DLD1 (cell line): ENCODE measurements around the gene CALHM6.
"Not testable (repeated sequence)": the region's sequence is repeated elsewhere in the genome, so short reads cannot be mapped to it uniquely, and the experiment has no call there.

Source experiments
- in situ Hi-C: cut with HindIII; loops from 2 replicates; pipeline ENCODE4 v1.10.0; 2017; ENCODE audit warnings: low sequenced_read_pairs

CALHM6 gene

DNA sequence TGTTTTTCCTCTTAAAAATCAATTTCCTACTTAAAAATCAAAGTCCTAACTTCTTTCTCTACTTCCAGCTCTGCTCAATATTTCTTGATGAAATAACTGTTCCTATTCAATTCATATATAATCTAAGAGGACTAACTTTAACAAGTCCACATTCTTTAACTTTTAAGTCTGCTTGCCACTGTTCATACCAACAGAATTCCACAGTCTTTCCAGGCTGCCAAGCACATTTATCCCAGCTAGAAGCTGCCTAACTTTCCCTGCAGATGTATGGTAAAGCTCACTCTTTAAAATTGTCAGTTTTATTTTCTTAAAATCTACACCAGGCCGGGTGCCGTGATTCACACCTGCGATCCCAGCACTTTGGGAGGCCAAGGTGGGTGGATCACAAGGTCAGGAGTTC, 11.5 kb downstream of the CALHM6 start:
- in situ Hi-C loops: no loop called here

DNA sequence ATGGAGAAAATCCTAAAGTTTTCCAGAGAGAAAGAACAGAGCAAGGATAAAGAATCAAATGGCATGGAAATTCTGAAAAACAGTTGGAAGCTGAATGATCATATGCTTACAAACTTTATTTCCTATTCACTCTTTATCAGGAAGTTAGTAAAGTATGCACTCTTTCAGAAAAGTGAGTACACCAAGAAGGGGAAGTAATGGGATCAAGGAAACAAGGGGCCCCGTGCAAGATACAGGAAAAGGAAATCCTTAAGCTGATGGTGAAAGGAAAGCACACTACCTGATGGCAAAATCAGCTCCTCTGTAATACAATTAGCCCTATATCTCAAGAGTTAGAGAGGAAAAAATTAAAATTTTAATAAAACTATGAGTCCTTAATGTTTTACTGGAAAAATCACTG, 14.0 kb downstream of the CALHM6 start:
- in situ Hi-C loops: no loop called here

DNA sequence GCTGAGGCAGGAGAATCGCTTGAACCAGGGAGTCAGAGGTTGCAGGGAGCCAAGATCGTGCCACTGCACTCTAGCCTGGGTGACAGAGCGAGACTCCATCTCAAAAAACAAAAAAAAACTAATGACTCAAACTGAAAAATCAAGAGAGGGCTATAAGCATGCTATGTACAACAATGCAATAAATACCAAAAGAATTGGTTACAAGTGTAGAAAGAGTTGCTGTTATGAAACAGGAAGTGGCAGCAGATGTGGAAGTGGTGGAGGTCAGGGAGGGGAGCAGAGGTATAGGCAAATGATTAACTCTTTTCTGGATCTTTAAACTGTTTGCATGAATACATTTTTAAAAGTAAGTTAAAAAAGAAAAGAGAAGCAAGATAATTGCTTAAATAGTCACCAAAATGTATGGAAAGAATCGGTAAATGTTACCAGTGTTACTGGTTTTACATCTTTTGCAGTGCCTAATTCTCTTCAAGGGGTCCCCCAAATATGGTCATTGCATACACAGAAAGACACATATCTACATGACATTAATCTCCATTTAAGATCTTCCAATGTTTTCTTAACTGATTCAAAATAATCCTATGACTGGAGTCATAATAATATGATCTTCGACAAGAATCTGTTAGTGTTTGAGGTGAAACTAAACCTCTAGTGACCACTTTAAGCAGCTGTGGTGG, 15.0 kb downstream of the CALHM6 start:
- in situ Hi-C loops: no loop called here

DNA sequence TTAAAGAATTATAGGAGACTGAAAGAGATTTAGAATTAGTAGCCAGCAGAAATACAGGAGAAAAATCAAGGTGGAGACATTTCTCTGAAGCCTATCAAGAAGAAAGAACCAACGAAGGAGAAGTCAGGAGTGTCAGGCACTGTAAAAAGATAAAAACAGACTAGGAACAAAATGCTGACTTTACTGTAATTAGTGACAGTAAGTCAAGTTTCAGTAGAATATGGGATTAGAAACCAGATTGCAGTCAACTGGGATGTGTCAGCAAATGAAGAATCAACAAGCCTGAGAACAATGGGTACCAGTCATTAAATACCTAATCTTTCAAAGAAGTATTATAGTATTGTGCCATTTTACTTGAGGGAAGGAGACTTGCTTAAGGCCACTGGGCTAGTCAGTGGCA, 21.6 kb downstream of the CALHM6 start:
- in situ Hi-C loops: no loop called here

DNA sequence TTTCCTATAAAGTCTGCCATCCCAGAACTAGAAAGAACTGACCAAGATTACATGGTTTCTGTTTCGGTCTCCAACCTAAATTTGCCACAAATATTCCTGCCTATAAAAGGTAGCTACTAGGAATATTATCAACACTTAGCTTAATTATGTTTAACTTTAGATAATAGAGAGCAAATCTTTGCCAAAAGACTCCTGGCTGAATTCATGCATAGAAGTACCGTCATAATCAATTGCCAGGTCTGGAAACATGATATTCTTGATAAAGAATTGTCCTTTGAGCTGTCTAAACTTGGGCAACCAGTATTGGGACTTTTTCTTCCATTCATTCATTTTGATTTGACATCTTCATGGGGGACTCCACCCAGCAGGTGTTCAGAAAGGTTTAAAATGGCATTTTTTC, 22.4 kb downstream of the CALHM6 start:
- in situ Hi-C loops: no loop called here

DNA sequence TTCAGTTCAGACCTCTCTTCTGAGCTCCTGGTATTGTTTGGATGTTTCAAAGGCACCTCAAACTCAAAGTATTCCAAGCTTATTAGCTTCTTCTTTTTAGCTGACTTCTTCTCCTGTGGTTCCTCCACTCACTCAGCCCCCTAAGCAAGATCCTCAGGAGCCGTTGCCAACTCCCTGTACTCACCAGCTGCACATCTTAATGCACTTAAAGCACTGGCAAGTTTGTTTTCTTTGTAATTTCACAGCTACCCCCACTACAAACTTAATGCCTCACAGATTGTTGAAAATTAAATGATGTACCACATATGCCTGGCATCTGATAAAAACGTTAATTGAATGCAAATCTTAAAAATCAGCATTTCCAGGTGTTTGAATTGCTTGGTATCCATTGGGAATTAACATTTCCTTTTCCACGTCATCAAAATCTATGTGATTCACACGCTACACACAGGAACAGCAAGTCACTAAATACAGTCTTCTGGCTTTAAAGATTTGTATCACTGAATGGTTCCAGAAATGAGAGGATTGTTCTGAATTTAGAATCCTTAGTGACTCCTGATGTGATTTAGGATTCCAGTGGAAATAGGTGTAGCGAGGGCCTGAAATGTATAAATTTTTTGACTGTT, 24.5 kb downstream of the CALHM6 start:
- in situ Hi-C loops: no loop called here

DNA sequence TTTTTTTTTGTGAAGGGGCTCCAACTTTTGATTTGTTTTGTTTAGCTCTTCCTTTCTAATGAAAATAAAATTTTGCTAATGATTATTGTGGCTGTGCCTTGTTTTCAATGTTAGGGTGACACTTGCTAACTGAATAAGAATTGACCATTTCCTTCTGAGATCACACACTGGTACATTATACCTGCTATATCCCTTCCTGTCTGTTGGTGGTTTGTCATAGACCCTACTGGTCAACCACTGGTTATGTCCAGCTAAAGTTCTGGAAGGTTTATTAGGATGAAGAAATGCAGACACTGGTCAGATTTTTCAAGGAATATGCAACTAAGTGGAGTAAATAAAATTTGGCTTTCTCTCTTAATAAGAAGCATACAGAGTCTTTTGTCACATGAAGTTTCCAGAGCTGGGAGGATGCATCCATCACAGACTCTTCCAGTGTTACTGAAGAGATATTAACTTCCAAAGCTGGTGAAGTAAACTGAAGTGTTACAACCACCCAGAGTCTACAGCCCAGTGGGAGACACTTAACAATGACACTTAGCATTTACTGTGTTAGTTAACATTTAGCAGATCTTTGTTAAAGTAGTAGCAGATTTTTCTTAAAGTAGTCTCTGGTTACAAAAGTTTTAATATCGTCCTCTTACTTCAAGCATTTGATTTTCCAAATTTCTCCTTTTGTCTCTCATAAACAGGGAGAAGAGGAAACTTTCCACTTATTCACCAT, 30.6 kb downstream of the CALHM6 start:
- in situ Hi-C loops: no loop called here

DNA sequence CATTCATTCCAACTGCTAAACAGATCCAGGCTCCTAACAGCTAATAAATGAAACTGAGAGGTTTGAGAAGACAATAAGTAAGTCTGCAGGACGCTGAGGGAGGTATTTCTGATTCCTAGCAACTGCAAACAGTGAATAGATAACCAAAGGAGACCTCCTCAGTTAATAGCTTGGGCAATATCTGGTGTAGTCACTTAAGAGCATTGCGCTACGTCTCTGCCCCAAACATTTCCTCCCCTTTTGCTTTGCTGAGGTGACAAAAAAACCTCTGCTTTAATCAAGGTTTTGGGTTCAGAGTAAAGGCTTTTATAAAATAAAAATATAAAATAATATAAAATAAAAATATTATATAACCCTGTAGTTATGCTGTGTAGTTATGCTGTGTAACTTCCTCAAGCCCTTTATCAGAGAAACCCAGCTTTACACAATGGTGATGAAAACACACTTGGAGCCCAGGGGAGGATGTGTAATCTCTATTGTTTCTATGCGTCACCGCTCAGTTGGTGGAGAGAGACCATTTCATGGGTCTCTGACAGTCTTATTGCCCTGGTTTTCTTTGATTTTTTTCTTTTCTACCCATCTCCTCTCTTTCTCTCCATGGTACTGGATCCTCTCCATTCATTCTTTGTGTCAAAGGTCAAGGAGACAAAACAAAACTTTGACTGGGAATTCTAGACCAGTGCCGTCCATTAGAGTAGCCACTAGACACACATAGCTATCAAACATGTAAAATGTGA, 31.3 kb downstream of the CALHM6 start:
- in situ Hi-C loops: no loop called here

DNA sequence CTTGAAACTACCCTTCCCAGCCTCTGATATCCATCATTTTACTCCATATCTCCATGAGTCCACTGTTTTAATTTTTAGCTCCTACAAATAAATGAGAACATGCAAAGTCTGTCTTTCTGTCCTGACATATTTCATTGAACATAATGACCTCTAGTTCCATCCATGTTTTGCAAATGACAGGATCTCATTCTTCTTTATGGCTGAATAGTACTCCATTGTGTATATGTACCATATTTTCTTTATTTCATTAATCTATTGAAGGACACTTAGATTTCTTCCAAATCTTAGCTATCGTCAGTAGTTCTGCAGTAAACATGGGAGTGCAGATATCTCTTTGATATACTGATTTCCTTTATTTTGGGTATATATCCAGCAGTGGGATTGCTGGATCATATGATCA, 34.0 kb downstream of the CALHM6 start:
- in situ Hi-C loops: not testable (repeated sequence)

DNA sequence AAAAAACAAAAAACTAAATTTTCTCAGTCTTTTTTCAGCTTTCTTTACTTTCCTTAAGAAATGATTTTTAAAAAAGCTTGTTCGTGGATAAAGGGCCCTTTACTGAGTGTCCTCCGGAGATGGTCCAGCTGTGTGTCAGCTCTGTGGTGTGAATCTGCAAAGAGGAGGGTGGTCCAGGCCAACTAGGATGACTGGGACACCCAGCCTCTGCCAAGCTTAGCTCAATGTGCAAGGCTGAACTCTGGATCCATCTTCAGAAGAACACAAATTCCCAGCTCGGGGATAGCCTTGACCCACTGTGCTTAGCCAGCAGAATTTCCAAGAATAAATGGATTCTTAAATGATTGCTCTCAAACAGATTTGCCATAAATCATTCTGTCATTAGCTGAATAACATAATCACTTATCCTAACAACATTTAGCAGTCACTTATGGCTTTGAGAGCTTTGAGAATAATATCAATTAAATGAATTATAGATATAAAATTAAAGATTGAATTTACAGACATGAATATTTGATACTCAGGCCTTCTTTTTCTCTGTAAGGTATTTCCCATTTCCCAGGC, 36.0 kb downstream of the CALHM6 start:
- in situ Hi-C loops: no loop called here

DNA sequence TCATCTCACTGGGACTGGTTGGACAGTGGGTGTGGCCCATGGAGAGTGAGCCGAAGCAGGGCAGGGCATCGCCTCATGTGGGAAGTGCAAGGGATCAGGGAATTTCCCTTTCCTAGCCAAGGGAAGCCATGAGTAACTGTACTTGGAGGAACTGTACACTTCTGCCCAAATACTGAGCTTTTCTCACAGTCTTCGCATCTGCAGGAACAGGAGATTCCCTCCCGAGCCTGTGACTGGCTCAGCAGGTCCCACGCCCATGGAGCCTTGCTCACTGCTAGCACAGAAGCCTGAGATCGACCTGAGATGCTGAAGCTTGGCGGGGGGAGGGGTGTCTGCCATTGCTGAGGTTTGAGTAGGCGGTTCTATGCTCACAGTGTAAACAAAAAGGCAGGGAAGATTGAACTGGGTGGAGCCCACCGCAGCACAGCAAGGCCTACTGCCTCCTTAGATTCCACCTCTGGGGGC, 39.8 kb downstream of the CALHM6 start:
- in situ Hi-C loops: no loop called here

DNA sequence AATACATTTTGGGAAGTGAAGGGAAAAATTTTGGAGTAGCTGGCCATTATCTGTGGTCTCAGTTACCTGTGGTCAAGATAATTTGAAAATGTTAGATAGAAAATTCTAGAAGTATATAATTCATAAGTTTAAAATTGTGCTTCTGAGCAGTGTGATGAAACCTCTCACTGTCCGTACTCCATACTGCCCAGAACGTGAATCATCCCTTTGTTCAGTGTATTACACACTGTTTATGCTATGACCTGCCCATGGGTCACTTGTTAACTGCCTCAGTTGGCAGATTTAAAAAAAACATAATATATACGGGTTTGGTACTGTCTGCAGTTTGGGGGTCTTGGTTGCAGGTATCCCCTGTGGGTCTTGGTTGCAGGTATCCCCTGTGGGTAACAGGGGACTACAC, 46.1 kb downstream of the CALHM6 start:
- in situ Hi-C loops: no loop called here

DNA sequence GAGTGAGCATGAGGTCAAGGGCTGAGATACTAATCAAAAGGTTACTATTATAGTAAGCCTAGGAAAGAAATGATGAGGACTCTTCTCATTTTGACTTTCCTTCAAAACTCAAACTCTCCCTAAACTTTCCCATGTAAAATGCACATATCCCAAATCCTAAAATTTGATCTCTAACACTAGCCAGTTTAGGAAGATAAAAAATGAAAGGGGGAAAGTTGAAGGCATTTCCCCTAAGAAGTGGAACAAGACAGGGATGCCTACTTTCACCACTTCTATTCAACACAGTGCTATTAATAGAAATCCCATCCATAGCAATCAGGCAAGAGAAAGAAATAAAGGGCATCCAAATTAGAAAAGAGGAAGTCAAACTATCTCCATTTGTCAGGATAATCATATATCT, 47.4 kb downstream of the CALHM6 start:
- in situ Hi-C loops: no loop called here

DNA sequence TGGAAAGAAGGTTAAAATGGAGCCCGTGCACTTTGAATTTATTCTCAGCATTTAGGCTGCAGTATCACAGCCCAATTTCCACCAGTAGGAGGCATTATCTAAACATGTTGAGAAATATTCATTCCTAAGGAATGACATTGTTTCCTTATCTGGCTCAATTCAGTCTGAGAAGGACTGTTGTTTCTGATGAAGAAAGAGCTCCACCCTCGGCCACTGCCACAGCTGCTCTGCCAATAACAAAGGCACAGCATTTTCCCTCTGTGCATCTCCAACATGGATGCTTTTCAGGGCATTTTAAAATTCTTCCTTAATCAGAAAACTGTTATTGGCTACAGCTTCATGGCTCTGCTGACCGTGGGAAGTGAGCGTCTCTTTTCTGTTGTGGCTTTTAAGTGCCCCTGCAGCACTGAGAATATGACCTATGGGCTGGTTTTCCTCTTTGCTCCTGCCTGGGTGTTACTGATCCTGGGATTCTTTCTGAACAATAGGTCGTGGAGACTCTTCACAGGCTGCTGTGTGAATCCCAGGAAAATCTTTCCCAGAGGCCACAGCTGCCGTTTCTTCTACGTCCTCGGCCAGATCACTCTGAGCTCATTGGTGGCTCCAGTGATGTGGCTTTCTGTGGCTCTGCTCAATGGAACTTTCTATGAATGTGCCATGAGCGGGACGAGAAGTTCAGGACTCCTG, 50.4 kb downstream of the CALHM6 start, which contains the start of gene CALHM5:
Gene CALHM5, plus strand, starts transcription at position 216 of the 687 bp plus-strand sequence. Its CDS starts 58 bp downstream, at position 274.
- in situ Hi-C loops: no loop called here

DNA sequence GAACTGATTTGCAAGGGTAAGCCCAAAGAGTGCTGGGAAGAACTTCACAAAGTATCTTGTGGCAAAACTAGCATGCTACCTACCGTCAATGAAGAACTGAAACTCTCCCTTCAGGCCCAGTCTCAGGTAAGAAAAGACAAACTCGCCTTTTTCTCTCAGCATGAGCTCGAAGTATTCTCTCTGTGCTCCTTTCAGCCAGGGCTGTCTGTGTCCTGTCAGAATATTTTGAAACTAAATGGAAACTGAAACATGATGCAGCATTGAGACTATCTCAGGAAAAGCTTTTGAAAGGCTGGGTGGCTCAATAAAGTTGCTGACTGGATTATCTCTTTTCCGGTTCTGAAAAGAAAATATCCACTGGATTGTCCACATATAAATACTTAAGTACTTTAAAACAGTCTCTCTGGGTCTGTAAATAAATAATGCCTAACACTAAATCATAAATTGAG, 51.0 kb downstream of the CALHM6 start:
- in situ Hi-C loops: no loop called here

DNA sequence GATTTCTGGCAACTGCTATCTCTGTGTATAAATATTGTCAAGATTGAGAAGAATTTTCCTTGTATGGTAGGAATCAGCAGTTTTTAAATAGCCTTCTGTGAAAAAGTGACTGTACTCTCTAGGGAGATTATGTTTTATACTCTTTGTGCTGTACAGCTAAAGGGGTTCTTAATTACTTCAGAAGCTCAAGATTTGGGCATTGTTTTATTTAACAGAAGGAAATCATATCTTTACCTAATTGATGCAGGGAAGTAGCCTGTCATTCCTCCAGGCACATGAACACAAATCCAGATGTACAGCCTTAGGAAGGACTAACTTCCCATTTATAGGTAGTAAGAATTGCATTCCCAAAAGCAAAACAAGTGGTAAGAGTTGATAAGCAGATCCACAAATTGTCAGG, 51.6 kb downstream of the CALHM6 start:
- in situ Hi-C loops: no loop called here
